MM.1S (cell line): ENCODE measurements around the gene REC114.

Experiments
- CTCF ChIP-seq: fragments of 300-600 bp; sonication (generic); IDR thresholded peaks from 2 replicates; pipeline ENCODE4 v1.5.1; 2016; ENCODE audit warnings: antibody characterized with exemption, low read length, mixed read lengths
- EZH2 ChIP-seq: fragments of 300-600 bp; sonication (generic); optimal IDR thresholded peaks from 2 replicates; pipeline ENCODE3; 2017; ENCODE audit warnings: low read depth, mild to moderate bottlenecking, antibody characterized with exemption, low read length, mixed read lengths

- TF ChIP-seq CTCF: no peak
- TF ChIP-seq EZH2: no peak
These were observed 161.5 kb downstream of the REC114 start for GRCh38 chr15:73604477-73604876.
